ENCODE results near the gene FZR1.

The FZR1 gene

GRCh38 chr19:3459965-3460582 lies 46.0 kb upstream of the FZR1 start:
- no peak overlapping the region for H3K4me3 ChIP-seq (replicated peaks; ENCODE audit: low read depth, low read length)
- DNase-seq (ENCODE audit: low read depth) = no peak
- TF ChIP-seq CTCF (IDR thresholded peaks at IDR 0.05; ENCODE audit: low read length, missing control alignments) = no peak

GRCh38 chr19:3462991-3463713 lies 43.0 kb upstream of the FZR1 start:
- no peak overlapping the region for H3K4me3 ChIP-seq (replicated peaks; ENCODE audit: low read depth, low read length)
- no peak for DNase-seq (ENCODE audit: low read depth)
- no peak for TF ChIP-seq CTCF (IDR thresholded peaks at IDR 0.05; ENCODE audit: low read length, missing control alignments)

GRCh38 chr19:3463714-3464586 lies 42.2 kb upstream of the FZR1 start:
- TF ChIP-seq CTCF (IDR thresholded peaks at IDR 0.05; ENCODE audit: low read length, missing control alignments) = no peak
- no peak overlapping the region for H3K4me3 ChIP-seq (replicated peaks; ENCODE audit: low read depth, low read length)
- DNase-seq (ENCODE audit: low read depth) = no peak

GRCh38 chr19:3464587-3465235 lies 41.4 kb upstream of the FZR1 start:
- DNase-seq (ENCODE audit: low read depth) = no peak
- no peak for TF ChIP-seq CTCF (IDR thresholded peaks at IDR 0.05; ENCODE audit: low read length, missing control alignments)
- no peak overlapping the region for H3K4me3 ChIP-seq (replicated peaks; ENCODE audit: low read depth, low read length)

GRCh38 chr19:3465552-3465951 lies 40.6 kb upstream of the FZR1 start:
- DNase-seq (ENCODE audit: low read depth) = no peak
- no peak overlapping the region for H3K4me3 ChIP-seq (replicated peaks; ENCODE audit: low read depth, low read length)
- no peak for TF ChIP-seq CTCF (IDR thresholded peaks at IDR 0.05; ENCODE audit: low read length, missing control alignments)

- no peak for DNase-seq (ENCODE audit: low read depth)
- TF ChIP-seq CTCF (IDR thresholded peaks at IDR 0.05; ENCODE audit: low read length, missing control alignments) = no peak
- no peak overlapping the region for H3K4me3 ChIP-seq (replicated peaks; ENCODE audit: low read depth, low read length)
These were observed 39.5 kb upstream of the FZR1 start for GRCh38 chr19:3466635-3467034.
